ENCODE results near the gene MSGN1. TPM values are rescaled to one million over a fixed set of nuclear protein-coding genes. Genes with fewer than 3 reads are reported as not detected.

Gene MSGN1
- total RNA-seq, 2 donors from 2014 or later: not detected

DNA sequence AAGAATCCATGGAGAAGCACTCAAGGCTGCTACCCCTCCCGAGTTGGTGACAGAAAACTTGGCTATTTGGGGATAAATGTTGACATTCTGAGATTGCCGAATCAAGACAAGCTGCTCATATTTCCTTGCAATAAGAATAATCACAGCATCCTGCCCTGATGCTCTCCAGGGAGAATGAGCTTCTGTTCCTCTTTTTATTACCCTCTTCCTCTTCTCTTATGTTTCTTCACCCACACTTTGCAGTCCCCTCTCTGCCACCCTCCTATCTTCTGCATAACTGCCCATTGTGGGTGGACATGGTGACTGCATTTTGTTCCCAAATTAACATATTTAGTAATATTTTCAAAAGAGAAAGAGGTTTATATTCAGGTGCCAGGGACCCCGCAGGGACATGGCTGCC lies 11.9 kb upstream of the MSGN1 start:
- DNase-seq (ENCODE audit: low spot score): no peak
- no peaks in the 10 kb centered on the region for H3K36me3 ChIP-seq
- H3K27me3 ChIP-seq (replicated peaks; ENCODE audit: insufficient read depth): no peaks in the 10 kb centered on the region
- TF ChIP-seq CTCF (IDR thresholded peaks at IDR 0.05): no peak
- H3K4me3 ChIP-seq: no peak overlapping the region
- no peak for ATAC-seq (ENCODE audit: insufficient number of reproducible peaks, low FRiP score, low read depth)
- H3K4me1 ChIP-seq (ENCODE audit: control insufficient read depth in 1 of 2, low read depth in 2 of 2): no peaks in the 10 kb centered on the region
- H3K27ac ChIP-seq: no peak overlapping the region
- H3K9me3 ChIP-seq: no peaks in the 10 kb centered on the region

DNA sequence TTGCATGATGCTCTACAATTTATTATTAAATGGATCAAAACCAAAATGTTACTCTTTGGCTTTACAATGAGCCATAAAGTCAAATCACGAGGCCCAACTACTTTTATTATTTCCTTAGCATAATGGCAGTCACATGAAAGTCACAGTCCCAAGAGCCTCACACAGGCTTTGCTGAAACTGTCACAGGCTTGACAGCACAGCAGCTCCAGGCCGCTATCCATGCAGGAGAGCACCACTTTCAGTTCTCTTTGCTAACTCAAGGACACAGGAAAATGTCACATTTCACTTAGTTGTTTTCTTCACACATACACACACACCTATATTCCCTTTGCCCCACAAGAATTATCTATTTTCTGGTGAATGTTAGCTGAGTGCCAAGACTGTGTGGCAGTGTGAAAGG lies 11.1 kb upstream of the MSGN1 start:
- Histone ChIP-seq H3K27ac (no peak overlapping the region), H3K27me3 (replicated peaks; ENCODE audit: insufficient read depth) (no peaks in the 10 kb centered on the region), H3K4me1 (ENCODE audit: control insufficient read depth in 1 of 2, low read depth in 2 of 2) (no peaks in the 10 kb centered on the region), H3K9me3 (no peaks in the 10 kb centered on the region), H3K36me3 (no peaks in the 10 kb centered on the region), H3K4me3 (no peak overlapping the region)
- DNase-seq (ENCODE audit: low spot score) (no peak), ATAC-seq (ENCODE audit: insufficient number of reproducible peaks, low FRiP score, low read depth) (no peak)
- no peak for TF ChIP-seq CTCF (IDR thresholded peaks at IDR 0.05)

GRCh38 chr2:17805717-17806363 lies 10.4 kb upstream of the MSGN1 start:
- ATAC-seq (ENCODE audit: insufficient number of reproducible peaks, low FRiP score, low read depth) (no peak), DNase-seq (ENCODE audit: low spot score) (no peak)
- Histone ChIP-seq H3K27me3 (replicated peaks; ENCODE audit: insufficient read depth) (no peaks in the 10 kb centered on the region), H3K27ac (no peak overlapping the region), H3K4me1 (ENCODE audit: control insufficient read depth in 1 of 2, low read depth in 2 of 2) (no peaks in the 10 kb centered on the region), H3K36me3 (no peaks in the 10 kb centered on the region), H3K9me3 (no peaks in the 10 kb centered on the region), H3K4me3 (no peak overlapping the region)
- no peak for TF ChIP-seq CTCF (IDR thresholded peaks at IDR 0.05)

GRCh38 chr2:17813010-17813741 lies 3.1 kb upstream of the MSGN1 start:
- no peak for TF ChIP-seq CTCF (IDR thresholded peaks at IDR 0.05)
- Histone ChIP-seq H3K4me3 (peak overlapping the region; percentile 23), H3K27me3 (replicated peaks; ENCODE audit: insufficient read depth) (no peaks in the 10 kb centered on the region), H3K36me3 (no peaks in the 10 kb centered on the region), H3K9me3 (no peaks in the 10 kb centered on the region), H3K4me1 (ENCODE audit: control insufficient read depth in 1 of 2, low read depth in 2 of 2) (no peaks in the 10 kb centered on the region), H3K27ac (peak overlapping the region; percentile 11 to 38)
- ATAC-seq (ENCODE audit: insufficient number of reproducible peaks, low FRiP score, low read depth): peak; percentile 42
- no peak for DNase-seq (ENCODE audit: low spot score)

DNA sequence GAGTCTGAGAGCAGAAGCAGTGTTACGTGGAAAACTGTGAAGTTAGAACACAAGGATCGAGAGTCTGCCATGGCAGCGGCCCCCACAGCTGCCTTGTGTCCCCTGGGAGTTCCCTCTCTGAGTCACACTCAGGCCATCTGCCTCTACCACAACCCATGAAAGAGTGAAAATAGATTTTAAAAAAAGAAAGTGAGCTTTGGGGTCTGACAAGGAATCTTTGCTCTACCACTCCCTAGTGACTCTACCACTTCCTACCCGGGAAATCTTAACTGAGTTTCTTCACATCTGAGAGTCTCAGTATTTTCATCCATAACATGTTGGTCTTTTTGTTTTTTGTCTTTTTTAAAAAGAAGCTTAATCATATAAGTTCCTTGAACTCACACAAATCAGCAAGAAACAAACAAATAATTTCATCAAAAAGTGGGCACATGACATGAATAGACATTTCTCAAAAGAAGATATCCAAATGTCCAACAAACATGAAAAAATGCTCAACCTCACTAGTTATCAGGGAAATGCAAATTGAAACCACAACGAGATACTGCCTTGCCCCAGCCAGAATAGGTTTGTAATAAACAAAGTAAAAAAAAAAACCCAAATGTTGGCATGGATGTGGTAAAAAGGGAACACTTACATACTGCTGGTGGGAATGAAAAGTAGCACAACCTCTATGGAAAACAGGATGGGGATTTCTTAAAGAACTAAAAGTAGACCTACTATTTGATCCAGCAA lies 2.4 kb upstream of the MSGN1 start:
- Histone ChIP-seq H3K9me3 (no peaks in the 10 kb centered on the region), H3K27me3 (replicated peaks; ENCODE audit: insufficient read depth) (no peaks in the 10 kb centered on the region), H3K4me1 (ENCODE audit: control insufficient read depth in 1 of 2, low read depth in 2 of 2) (no peaks in the 10 kb centered on the region), H3K36me3 (no peaks in the 10 kb centered on the region), H3K27ac (peak overlapping the region in 1 of 2 donors; percentile 38), H3K4me3 (peak overlapping the region; percentile 23)
- TF ChIP-seq CTCF (IDR thresholded peaks at IDR 0.05): no peak
- ATAC-seq (ENCODE audit: insufficient number of reproducible peaks, low FRiP score, low read depth): no peak
- no peak for DNase-seq (ENCODE audit: low spot score)
